NCI-H446 treated with DMSO at 0.1 percent for 48 hours (cell line): ENCODE measurements around the gene ZNF276.
"Not testable (repeated sequence)": the region's sequence is repeated elsewhere in the genome, so short reads cannot be mapped to it uniquely, and the experiment has no call there.

ENCODE experiments used
- DNase-seq: peaks from one replicate; lab custom pipeline; 2025; lab: John Stamatoyannopoulos, UW

Gene ZNF276

GRCh38 chr16:89695875-89696669 is 25.3 kb upstream of the ZNF276 start:
- DNase-seq = no peak

GRCh38 chr16:89696670-89697128 is 24.6 kb upstream of the ZNF276 start:
- DNase-seq = no peak

DNA sequence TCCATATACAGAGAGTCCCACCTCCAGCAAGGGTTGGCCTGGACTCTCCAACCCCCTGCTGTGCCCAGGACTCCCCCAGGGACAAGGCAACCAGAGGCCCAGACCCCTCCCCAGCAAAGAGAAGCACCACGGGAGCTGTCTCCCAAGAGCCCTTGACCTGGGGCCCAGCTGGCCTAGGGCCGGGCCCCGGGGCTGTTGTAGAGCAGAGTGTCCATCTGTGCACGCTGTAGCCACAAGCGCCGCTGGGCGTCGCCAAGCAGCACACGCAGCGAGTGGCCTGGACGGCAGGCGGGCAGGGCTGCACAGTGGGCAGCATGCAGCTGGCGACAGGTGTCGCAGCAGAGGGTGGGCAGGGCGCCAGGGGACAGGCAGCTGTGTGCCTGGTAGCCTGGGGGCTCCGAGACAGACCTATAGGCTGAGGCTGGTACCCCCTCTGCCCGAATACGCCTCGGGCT is 24.1 kb upstream of the ZNF276 start:
- DNase-seq = no peak

- DNase-seq = no peak
Measured at GRCh38 chr16:89697616-89698331, 23.6 kb upstream of the ZNF276 start.

DNA sequence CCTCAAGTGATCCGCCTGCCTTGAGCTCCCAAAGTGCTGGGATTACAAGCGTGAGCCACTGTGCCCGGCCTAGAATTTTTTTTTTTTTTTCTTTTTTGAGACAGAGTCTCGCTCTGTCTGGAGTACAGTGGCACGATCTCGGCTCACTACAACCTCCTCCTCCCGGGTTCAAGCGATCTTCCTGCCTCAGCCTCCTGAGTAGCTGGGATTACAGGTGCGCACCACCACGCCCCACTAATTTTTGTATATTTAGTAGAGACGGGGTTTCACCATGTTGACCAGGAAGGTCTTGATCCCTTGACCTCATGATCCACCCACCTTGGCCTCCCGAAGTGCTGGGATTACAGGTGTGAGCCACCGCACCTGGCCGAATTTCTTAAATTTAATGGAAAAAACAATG is 22.6 kb upstream of the ZNF276 start:
- DNase-seq = not testable (repeated sequence)

GRCh38 chr16:89699629-89700099 is 21.7 kb upstream of the ZNF276 start:
- not testable (repeated sequence) for DNase-seq

GRCh38 chr16:89700100-89700648 is 21.2 kb upstream of the ZNF276 start:
- peak; percentile 80 for DNase-seq

GRCh38 chr16:89700649-89701424 is 20.5 kb upstream of the ZNF276 start:
- no peak for DNase-seq

- peak; percentile 29 for DNase-seq
Measured at GRCh38 chr16:89701425-89702406, 19.6 kb upstream of the ZNF276 start, which contains the start of gene SPATA2L. Gene SPATA2L, minus strand, starts transcription at chr16:89701705. Its CDS starts 473 bp downstream, at chr16:89701232.

GRCh38 chr16:89704281-89704680 is 17.1 kb upstream of the ZNF276 start:
- DNase-seq = no peak

- no peak for DNase-seq
Measured at GRCh38 chr16:89705006-89705405, 16.3 kb upstream of the ZNF276 start.

- DNase-seq = no peak
Measured at GRCh38 chr16:89706518-89707260, 14.6 kb upstream of the ZNF276 start.

- no peak for DNase-seq
Measured at GRCh38 chr16:89707695-89708094, 13.6 kb upstream of the ZNF276 start.

- DNase-seq = no peak
Measured at GRCh38 chr16:89708481-89708931, 12.8 kb upstream of the ZNF276 start.

GRCh38 chr16:89709166-89709565 is 12.2 kb upstream of the ZNF276 start:
- DNase-seq = no peak

- DNase-seq = no peak
Measured at GRCh38 chr16:89709716-89710432, 11.5 kb upstream of the ZNF276 start.

DNA sequence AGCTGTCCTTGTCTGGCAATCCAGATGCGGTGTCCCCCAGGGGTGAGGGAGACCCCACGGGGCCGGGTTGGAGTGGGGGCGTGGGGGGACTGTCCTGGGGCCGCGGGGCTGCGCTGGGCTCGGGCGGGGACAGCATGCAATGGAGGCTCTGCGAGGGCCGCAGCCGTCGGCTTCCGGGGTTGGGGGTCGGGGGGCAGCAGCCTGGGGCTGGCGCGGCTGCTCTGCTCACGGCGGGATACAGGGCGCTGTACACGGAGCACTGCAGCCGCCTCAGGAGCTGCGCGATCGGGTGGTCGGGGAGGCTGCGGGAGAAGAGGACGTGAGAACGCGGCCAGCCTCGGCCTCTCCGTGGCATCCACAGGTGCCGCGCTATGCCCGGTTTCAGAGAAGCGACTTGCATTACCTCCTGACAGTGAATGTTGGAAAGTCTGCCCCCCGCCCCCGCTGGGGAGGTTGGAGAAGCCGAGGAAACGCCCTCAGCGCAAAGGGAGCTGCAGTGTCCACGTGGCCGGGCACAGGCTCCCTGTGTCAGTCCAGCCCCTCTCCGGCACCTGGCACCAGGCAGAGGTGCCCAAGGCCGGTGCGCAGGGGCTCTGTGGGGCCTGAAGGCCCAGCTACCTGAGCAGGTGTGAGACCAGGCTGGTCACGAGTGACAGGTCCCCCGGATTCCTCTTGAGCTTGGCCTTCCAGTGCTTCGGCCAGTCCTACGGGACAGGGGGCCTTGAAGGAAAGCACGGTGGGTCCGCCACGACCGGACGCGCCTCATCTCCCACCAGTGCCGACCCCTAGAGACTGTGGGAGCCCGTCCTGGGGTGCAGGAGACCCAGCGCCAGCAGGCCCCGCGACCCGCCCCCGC is 10.4 kb upstream of the ZNF276 start:
- no peak for DNase-seq

- no peak for DNase-seq
Measured at GRCh38 chr16:89711601-89712273, 9.6 kb upstream of the ZNF276 start.
